Ishikawa (cell line): ENCODE results near the gene EFEMP2.
A peak's percentile ranks its signal among the peaks of the same experiment; 100 is the strongest.

Experiments
- CEBPB ChIP-seq: IDR thresholded peaks from 2 replicates; pipeline ENCODE4 v1.6.1; 2012
- CREB1 ChIP-seq: IDR thresholded peaks from 2 replicates; pipeline ENCODE4 v1.6.1; 2012; ENCODE audit warnings: low read depth
- EGR1 ChIP-seq: IDR thresholded peaks from 2 replicates; pipeline ENCODE4 v1.6.1; 2012
- EP300 ChIP-seq: IDR thresholded peaks from 2 replicates; pipeline ENCODE4 v1.6.1; 2012; ENCODE audit warnings: borderline replicate concordance
- FOXM1 ChIP-seq: IDR thresholded peaks from 2 replicates; pipeline ENCODE4 v1.6.1; 2012; ENCODE audit warnings: low read depth, borderline replicate concordance
- NFIC ChIP-seq: IDR thresholded peaks from 2 replicates; pipeline ENCODE4 v1.6.1; 2012
- RAD21 ChIP-seq: IDR thresholded peaks from 2 replicates; pipeline ENCODE4 v1.6.1; 2012; ENCODE audit warnings: low read depth
- TAF1 ChIP-seq: IDR thresholded peaks from 2 replicates; pipeline ENCODE4 v1.6.1; 2012; ENCODE audit warnings: low read depth, mild to moderate bottlenecking
- TCF12 ChIP-seq: IDR thresholded peaks from 2 replicates; pipeline ENCODE4 v1.6.1; 2012; ENCODE audit warnings: low read depth
- TEAD4 ChIP-seq: IDR thresholded peaks from 2 replicates; pipeline ENCODE4 v1.6.1; 2012
- YY1 ChIP-seq: IDR thresholded peaks from 2 replicates; pipeline ENCODE4 v1.6.1; 2012; ENCODE audit warnings: low read depth
- ZBTB7A ChIP-seq: IDR thresholded peaks from 2 replicates; pipeline ENCODE4 v1.6.1; 2012; ENCODE audit warnings: low read depth
- TF ChIP-seq, protein P1 (sequence below): IDR thresholded peaks from 2 replicates; pipeline ENCODE4 v1.6.1; 2012
- TF ChIP-seq, protein P2 (sequence below): IDR thresholded peaks from 2 replicates; pipeline ENCODE4 v1.6.1; 2012
- TF ChIP-seq, protein P3 (sequence below): IDR thresholded peaks from 2 replicates; pipeline ENCODE4 v1.6.1; 2012; ENCODE audit warnings: low read depth, mild to moderate bottlenecking

The EFEMP2 gene

DNA sequence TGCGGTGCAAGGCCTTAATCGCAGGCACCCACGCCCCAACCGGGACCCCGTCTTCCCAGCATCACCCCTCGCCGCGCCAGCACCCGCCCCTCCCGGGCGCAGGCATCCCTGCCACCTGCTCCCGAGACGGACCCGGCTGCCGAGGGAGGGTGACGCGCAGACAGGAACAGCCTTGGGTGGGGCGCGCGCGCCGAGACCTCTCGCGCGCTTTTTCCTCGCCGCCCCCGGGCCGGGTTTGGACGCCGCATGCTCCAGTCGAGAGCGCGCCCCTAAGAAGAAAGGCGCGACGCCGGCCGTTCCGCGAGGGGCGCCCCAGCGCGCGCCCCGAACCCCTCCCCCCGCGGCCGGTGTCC, 15.1 kb downstream of the EFEMP2 start:
- TF ChIP-seq EP300 (peak; percentile 62), NFIC (no peak), YY1 (no peak)
- TF ChIP-seq, protein P1, sequence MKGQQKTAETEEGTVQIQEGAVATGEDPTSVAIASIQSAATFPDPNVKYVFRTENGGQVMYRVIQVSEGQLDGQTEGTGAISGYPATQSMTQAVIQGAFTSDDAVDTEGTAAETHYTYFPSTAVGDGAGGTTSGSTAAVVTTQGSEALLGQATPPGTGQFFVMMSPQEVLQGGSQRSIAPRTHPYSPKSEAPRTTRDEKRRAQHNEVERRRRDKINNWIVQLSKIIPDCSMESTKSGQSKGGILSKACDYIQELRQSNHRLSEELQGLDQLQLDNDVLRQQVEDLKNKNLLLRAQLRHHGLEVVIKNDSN = no peak
- TF ChIP-seq, protein P2, sequence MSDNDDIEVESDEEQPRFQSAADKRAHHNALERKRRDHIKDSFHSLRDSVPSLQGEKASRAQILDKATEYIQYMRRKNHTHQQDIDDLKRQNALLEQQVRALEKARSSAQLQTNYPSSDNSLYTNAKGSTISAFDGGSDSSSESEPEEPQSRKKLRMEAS = peak; percentile 49; the same call in 1 of the 2 replicates

DNA sequence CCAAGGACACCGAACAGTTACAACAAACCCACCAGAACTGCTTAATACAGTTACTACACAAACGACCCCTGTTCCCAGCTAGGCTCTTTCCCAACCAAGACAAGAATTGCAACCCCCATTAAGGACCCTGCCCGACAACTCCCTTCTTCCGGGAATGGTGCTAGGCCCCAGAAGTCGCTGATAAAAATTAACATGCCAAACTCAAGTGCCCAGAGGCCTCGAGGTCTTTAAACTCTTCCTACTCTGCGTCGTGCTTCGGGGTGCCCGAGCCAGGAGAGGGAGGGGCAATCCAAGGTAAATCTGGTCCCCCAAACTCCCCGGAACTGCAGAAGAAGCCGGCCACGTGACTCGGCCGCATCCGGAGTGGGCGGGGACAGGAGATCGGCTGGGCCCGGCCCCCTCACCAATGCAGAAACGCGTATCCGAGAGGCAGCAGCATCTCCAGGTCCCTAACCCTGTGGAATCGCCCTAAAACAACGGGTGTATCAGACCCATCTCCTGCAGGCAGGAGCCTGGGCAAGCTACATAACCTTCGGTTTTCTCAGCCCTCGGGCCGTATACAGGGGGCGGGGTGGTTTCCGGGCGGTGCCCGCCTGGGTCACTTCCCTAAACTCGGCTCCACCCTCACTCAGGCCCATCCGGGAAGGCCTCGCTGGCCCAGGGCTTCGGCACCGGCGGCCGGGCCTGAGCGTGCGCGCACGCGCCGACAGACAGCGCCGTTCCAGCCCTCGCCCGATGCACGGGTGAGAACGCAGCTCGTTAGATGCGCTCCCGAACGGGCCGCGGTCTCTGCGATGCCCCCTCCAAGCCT, 15.7 kb downstream of the EFEMP2 start:
- TF ChIP-seq, protein P3, sequence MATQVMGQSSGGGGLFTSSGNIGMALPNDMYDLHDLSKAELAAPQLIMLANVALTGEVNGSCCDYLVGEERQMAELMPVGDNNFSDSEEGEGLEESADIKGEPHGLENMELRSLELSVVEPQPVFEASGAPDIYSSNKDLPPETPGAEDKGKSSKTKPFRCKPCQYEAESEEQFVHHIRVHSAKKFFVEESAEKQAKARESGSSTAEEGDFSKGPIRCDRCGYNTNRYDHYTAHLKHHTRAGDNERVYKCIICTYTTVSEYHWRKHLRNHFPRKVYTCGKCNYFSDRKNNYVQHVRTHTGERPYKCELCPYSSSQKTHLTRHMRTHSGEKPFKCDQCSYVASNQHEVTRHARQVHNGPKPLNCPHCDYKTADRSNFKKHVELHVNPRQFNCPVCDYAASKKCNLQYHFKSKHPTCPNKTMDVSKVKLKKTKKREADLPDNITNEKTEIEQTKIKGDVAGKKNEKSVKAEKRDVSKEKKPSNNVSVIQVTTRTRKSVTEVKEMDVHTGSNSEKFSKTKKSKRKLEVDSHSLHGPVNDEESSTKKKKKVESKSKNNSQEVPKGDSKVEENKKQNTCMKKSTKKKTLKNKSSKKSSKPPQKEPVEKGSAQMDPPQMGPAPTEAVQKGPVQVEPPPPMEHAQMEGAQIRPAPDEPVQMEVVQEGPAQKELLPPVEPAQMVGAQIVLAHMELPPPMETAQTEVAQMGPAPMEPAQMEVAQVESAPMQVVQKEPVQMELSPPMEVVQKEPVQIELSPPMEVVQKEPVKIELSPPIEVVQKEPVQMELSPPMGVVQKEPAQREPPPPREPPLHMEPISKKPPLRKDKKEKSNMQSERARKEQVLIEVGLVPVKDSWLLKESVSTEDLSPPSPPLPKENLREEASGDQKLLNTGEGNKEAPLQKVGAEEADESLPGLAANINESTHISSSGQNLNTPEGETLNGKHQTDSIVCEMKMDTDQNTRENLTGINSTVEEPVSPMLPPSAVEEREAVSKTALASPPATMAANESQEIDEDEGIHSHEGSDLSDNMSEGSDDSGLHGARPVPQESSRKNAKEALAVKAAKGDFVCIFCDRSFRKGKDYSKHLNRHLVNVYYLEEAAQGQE = no peak
- TF ChIP-seq ZBTB7A = no peak; the same call in 1 of the 2 replicates
- TF ChIP-seq TEAD4 = peak; percentile 19; the same call in 1 of the 2 replicates
- TF ChIP-seq, protein P2 = peak; percentile 1; the same call in 1 of the 2 replicates
- TF ChIP-seq YY1 = 0 out of 2 replicates have a peak, but pooled peaks have one; percentile 25
- TF ChIP-seq, protein P1 = peak; percentile 96
- TF ChIP-seq FOXM1 = no peak

DNA sequence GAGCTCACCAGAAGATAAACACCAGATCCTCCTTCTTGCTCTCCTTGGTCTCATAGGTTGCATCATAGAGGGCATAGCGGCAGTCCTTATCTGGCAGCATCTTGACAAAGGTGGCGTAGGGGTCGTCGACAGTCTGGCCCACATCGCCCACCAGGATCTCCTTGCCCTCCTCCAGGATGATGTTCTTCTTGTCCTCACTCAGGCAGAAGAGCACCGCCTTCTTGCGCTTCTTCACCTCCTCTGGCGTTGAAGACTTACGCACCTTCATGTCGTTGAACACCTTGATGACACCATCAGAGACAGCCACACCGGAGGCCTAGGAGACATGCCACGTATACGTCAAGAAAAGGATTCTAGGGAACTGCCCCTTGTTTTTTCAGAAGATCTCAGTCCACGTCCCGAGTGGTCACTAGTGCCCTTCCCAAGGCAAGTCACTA, 16.7 kb downstream of the EFEMP2 start:
- TF ChIP-seq ZBTB7A = no peak
- no peak for TF ChIP-seq NFIC
- no peak for TF ChIP-seq RAD21
- TF ChIP-seq, protein P3 = no peak
- no peak for TF ChIP-seq CEBPB
- TF ChIP-seq CREB1 = no peak
- no peak for TF ChIP-seq FOXM1
- no peak for TF ChIP-seq TEAD4
- TF ChIP-seq TAF1 = no peak
- TF ChIP-seq, protein P1 = no peak

DNA sequence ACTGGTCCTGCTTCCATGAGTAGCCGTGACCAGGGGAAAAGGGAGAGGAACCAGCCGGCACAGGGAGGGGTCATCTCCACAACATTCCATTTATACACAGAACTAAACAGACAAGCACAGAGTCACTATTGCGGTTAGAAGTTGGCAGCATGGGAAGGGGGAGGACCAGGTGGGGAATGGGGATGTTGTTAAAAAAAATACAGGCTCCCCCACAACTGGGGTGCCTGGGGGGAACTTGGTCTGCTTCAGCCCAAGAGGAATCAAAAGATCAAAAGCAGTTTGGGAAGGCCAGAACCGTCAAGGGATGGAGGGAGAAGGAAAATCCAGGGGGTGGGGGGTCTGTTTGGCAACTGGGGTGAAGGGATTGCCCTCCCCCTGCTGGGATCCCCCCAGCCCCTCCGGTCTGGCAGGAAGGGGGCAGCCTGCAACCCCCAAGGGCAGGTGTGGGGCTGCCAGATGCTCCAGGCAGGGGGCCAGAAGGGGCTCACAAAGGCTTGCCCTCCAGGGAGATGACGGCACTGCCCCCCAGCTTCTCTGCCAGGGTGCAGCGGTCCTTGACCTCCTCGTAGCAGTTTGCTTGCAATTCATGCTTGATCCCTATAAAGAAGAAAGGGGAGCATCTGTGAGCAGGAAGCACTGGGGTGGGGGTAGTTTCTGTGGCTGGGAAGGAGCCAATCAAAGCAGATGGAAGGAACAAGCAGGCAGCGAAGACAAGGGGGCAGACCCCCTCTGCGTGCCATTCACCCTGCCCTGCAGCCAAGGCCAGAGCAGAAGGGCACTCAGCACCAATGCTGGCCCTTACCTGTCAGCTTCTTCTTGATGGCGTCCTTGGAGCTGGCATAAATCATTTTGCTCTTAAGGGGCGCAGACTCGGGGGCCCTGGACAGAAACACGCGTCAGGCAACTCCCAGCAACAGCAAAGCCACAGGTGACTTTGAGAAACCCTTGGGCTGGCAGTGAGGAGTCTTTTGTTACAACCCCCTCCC, 17.5 kb downstream of the EFEMP2 start:
- TF ChIP-seq TCF12 (no peak), EGR1 (no peak), CEBPB (no peak), ZBTB7A (no peak), RAD21 (no peak), FOXM1 (no peak), CREB1 (no peak), NFIC (no peak), TEAD4 (no peak), YY1 (no peak), EP300 (no peak), TAF1 (no peak)
- TF ChIP-seq, protein P3 = no peak
- TF ChIP-seq, protein P1 = no peak
- TF ChIP-seq, protein P2 = no peak
